ENCODE data around the gene CCNDBP1.
A peak's percentile ranks its signal among the peaks of the same experiment; 100 is the strongest.

The CCNDBP1 gene

DNA sequence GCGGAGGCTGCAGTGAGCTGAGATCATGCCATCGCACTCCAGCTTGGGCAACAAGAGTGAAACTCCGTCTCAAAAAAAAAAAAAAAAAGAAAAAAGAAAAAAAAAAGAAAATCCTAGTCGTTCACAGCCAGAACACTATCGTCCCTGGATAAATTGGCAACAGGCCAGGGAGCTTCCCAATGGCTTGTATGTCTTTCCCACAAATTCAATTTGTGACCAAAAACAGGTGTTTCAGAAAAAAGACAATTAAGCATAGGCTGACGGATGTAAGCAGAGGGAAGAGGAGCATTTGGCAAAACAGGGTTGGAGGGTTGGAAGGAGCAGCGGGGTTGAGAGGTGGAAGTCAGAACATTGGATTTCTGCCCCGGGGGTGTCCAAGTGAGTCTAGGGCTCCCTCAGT is 27.1 kb downstream of the CCNDBP1 start:
- no peak for TF ChIP-seq CTCF (IDR thresholded peaks at IDR 0.05; ENCODE audit: insufficient read depth, low read depth, low read length, missing control alignments)

DNA sequence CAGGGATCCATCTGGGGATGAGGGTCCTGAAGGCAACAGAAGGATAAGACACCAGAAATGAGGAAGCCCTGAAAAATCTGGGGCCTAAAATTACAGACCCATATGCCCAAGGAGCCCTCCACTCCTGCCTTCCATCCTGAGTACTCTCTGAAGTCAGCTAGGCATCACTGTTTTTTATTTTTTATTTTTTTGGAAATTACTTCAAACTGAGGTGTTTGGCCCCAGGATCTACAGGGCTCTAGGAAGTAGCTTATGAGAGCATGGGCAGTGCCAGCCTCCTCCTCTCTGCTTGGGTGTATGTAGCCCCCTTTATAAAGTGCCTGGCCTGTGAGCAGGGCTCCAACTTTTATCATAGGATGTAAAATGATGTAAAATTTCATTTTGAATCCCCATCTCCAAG is 27.7 kb downstream of the CCNDBP1 start:
- H3K4me3 ChIP-seq (ENCODE audit: low read length): no peak overlapping the region
- DNase-seq (ENCODE audit: low read depth): no peak
- no peak for TF ChIP-seq CTCF (IDR thresholded peaks at IDR 0.05; ENCODE audit: insufficient read depth, low read depth, low read length, missing control alignments)

More for the DNA sequence above, 27.1 kb downstream of the CCNDBP1 start:
- no peak for DNase-seq (ENCODE audit: low read depth)
- H3K4me3 ChIP-seq (ENCODE audit: low read length): no peak overlapping the region

GRCh38 chr15:43213466-43213865 is 28.3 kb downstream of the CCNDBP1 start:
- TF ChIP-seq CTCF (IDR thresholded peaks at IDR 0.05; ENCODE audit: insufficient read depth, low read depth, low read length, missing control alignments): no peak
- DNase-seq (ENCODE audit: low read depth): no peak
- no peak overlapping the region for H3K4me3 ChIP-seq (ENCODE audit: low read length)

DNA sequence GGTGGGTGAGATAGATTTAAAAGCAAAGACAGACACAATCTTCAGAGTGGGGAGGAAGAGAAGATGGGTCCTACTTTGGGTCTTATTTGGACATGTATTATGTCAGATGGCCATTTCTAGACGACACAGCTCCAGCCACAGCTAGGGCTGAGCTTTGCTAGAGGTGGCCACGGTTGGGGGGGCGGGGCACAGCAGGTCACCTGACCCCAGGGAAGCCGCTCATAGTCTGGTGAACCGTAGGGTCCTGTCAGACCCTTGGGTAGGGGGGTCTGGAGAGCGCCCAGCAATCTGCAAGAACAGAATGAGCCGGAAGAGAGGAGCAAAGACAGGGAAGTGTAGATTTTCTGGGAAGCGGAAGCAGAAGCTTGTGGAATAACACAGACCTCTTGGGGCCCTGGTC is 29.0 kb downstream of the CCNDBP1 start:
- DNase-seq (ENCODE audit: low read depth): no peak
- TF ChIP-seq CTCF (IDR thresholded peaks at IDR 0.05; ENCODE audit: insufficient read depth, low read depth, low read length, missing control alignments): no peak
- H3K4me3 ChIP-seq (ENCODE audit: low read length): no peak overlapping the region

DNA sequence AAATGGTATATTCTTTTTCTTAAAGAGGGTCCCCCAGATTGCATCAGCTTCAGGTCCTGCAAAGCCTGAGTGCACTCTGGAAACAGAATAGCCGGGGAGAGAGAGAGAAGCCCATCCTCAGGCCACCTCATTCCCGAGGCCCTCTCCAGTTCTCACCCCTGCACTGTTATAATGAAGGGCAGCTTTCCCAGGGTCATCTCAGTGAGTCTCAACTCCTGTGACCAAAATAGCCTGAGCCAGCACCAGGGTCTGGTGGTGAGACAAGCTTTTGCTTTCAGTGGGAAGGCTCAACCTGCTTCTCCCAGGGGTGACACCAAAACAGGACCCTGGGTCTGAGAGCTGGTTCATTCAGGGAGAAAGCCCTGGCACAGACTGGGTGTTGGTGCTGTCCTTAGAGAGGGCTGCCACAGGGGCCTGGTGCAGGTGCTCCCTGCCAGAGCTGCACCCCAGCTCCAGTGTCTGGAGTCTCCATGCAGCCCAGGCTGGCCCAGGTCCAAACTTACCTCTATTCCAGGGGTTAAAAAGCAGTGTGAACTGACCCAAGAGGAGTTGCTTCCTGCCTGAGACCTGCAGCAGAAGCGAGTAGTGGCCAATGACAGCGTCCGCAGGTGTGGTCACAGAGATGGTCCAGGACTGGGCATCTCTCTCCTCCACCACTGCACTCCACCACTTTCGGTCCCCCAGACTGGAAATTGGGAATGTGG is 29.5 kb downstream of the CCNDBP1 start:
- no peak for DNase-seq (ENCODE audit: low read depth)
- TF ChIP-seq CTCF (IDR thresholded peaks at IDR 0.05; ENCODE audit: insufficient read depth, low read depth, low read length, missing control alignments): no peak

GRCh38 chr15:43215961-43216360 is 30.8 kb downstream of the CCNDBP1 start:
- DNase-seq (ENCODE audit: low read depth): peak; percentile 76
- H3K4me3 ChIP-seq (ENCODE audit: low read length): no peak overlapping the region
- TF ChIP-seq CTCF (IDR thresholded peaks at IDR 0.05; ENCODE audit: insufficient read depth, low read depth, low read length, missing control alignments): no peak

More for the DNA sequence above, 29.5 kb downstream of the CCNDBP1 start:
- no peak overlapping the region for H3K4me3 ChIP-seq (ENCODE audit: low read length)

Data from epithelial cell of esophagus (primary cell).